Erythroblast (primary cell): ENCODE data around the gene SERINC5.

Experiments used
- GATA1 ChIP-seq: IDR thresholded peaks from 2 replicates; pipeline ENCODE4 v1.6.1; 2011; ENCODE audit warnings: low read depth, mild to moderate bottlenecking, control low read depth, low read length, moderate library complexity
- POLR2A ChIP-seq: IDR thresholded peaks from 2 replicates; pipeline ENCODE4 v1.6.1; 2011; ENCODE audit warnings: mild to moderate bottlenecking, low read length

DNA sequence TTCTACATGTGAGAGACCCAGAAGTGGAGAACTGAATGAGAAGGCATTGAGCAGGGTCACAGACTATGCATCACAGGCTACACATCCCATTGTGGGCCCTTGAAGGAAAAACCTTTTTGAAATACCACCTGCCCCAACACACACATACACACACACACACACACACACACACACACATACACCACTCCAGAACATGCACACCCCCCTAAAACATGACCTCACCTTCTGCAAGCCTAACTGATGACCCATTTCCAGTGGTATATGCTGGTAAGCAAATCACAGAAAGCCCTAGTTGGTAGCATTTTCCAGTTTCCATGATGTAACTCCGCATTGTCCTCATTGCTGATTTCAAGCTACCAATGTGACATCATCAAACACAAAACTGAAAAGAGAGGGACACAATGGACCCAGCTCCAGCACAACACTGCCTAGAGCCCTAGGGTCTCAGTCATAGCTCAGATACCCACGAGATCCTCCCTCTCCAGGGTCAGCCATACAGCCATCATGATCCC, 184.3 kb downstream of the SERINC5 start:
- TF ChIP-seq POLR2A (no peak), GATA1 (no peak)
